ENCODE results near the gene SAMD14.

DNA sequence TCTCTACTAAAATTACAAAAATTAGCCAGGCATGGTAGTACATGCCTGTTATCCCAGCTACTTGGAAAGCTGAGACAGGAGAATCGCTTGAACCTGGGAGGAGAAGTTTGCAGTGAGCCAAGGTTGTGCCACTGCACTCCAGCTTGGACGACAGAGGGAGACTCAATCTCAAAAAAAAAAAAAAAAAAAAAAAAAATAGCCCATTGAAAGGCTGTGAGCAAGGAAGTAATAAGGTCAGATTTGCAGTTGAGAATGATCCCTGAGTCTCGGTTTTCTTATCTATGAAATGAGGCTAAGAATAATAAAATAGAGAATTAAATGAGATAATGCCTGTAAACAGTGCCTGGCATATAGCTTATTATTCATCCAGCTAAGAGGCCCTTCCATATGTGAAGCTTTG, 36.2 kb downstream of the SAMD14 start:
- TF ChIP-seq, protein P1, sequence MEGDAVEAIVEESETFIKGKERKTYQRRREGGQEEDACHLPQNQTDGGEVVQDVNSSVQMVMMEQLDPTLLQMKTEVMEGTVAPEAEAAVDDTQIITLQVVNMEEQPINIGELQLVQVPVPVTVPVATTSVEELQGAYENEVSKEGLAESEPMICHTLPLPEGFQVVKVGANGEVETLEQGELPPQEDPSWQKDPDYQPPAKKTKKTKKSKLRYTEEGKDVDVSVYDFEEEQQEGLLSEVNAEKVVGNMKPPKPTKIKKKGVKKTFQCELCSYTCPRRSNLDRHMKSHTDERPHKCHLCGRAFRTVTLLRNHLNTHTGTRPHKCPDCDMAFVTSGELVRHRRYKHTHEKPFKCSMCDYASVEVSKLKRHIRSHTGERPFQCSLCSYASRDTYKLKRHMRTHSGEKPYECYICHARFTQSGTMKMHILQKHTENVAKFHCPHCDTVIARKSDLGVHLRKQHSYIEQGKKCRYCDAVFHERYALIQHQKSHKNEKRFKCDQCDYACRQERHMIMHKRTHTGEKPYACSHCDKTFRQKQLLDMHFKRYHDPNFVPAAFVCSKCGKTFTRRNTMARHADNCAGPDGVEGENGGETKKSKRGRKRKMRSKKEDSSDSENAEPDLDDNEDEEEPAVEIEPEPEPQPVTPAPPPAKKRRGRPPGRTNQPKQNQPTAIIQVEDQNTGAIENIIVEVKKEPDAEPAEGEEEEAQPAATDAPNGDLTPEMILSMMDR (IDR thresholded peaks at IDR 0.05): no peak
- TF ChIP-seq ZFX (IDR thresholded peaks at IDR 0.05; ENCODE audit: borderline replicate concordance): no peak

All from 22Rv1 (cell line).